Heart right ventricle (tissue), 16 donors: ENCODE results near the gene ZMYND12. TPM values are rescaled to one million over a fixed set of nuclear protein-coding genes. Genes with fewer than 3 reads are reported as not detected.

Experiments
- ATAC-seq, 8 donors: fragments of 200-7000 bp; cut with Tn5 transposase; one replicate each; pipeline ENCODE4 v1.9.1; 2020; ENCODE audit warnings: mild to moderate bottlenecking in 8 of 8, moderate library complexity in 8 of 8, moderate number of reproducible peaks in 1 of 8
- DNase-seq, 2 donors: peaks; one replicate each; pipeline ENCODE4 v3.0.0-alpha.2; 2020
- H3K27ac ChIP-seq, 10 donors: fragments of 200-600 bp; sonication (generic) in 2 of 10; one replicate each; pipeline versions ENCODE4 v1.5.0 to v1.8.0; 2020 to 2022; ENCODE audit warnings: mild to moderate bottlenecking in 3 of 10
- H3K27me3 ChIP-seq, 7 donors: fragments of 200-600 bp; one replicate each; pipeline ENCODE4 v1.8.0; 2021 to 2022; ENCODE audit warnings: mild to moderate bottlenecking in 2 of 7
- H3K36me3 ChIP-seq, 9 donors: fragments of 200-600 bp; sonication (generic) in 1 of 9; one replicate each; pipeline versions ENCODE4 v1.5.0 to v1.8.0; 2020 to 2022; ENCODE audit warnings: mild to moderate bottlenecking in 2 of 9
- H3K4me1 ChIP-seq, 9 donors: fragments of 200-600 bp; sonication (generic) in 1 of 9; one replicate each; pipeline versions ENCODE4 v1.5.0 to v1.8.0; 2020 to 2022; ENCODE audit warnings: mild to moderate bottlenecking in 4 of 9
- H3K4me3 ChIP-seq, 10 donors: fragments of 200-600 bp; sonication (generic) in 2 of 10; one replicate each; pipeline versions ENCODE4 v1.5.0 to v1.8.0; 2020 to 2022; ENCODE audit warnings: mild to moderate bottlenecking in 7 of 10, moderate library complexity in 2 of 10
- H3K9me3 ChIP-seq, 11 donors: fragments of 200-600 bp in 10 of 11; sonication (generic) in 2 of 11; one replicate each; pipeline versions ENCODE4 v1.5.0 to v1.8.0; 2013 to 2022; ENCODE audit warnings: mild to moderate bottlenecking in 2 of 11, control low read depth in 1 of 11, moderate library complexity in 1 of 11
- WGBS, 2 donors: extraction: QIAGEN DNeasy Blood & Tissue Kit; methylation state at CpG; one replicate each; pipeline ENCODE4 v1.1.7; 2013; ENCODE audit warnings: inconsistent platforms in 1 of 2; 5-methylcytosine and 5-hydroxymethylcytosine counted together
- intact Hi-C, 10 donors: fragments of 100-400 bp; cut with DNase I; formaldehyde crosslinking; loops; one replicate each; pipeline versions ENCODE4 v1.11.1 to v1.14.2; 2022
- polyA plus RNA-seq, 2 donors: library from polyadenylated mRNA; stranded (reverse); fragments of 200-250 nt; gene quantifications; one replicate each; pipeline ENCODE4 v1.2.3, GENCODE V29; 2013
- total RNA-seq, 10 donors: library from RNA; stranded (reverse); fragmentation: NEBNext Ultra II Directional in 3 of 10; extraction: Animal tissue kit (Norgen Biotek cat#: 25700) in 3 of 10; gene quantifications; one replicate each; pipeline versions ENCODE4 v1.2.1 to v1.2.4, GENCODE V29; 2021 to 2023
- TF ChIP-seq, protein P1 (sequence below), 9 donors: fragments of 200-600 bp; sonication (generic) in 2 of 9; IDR thresholded peaks; one replicate each; pipeline versions ENCODE4 v1.5.0 to v1.8.0; 2021 to 2022; ENCODE audit warnings: antibody characterized with exemption in 9 of 9, mild to moderate bottlenecking in 5 of 9, moderate library complexity in 1 of 9
- donor health status: Arrhythmogenic right ventricular cardiomyopathy.
- donor health status: ischemic (EF 13 %, LVEDD 7.1; RV severe dilation, severe dysfunction).
- donor health status: healthy with polysubstance abuse.
- donor health status: DM: no; HTN: yes; CAD: no.
- donor health status: DM: no; HTN: no; CAD: no.
- donor health status: ischemic (EF 25% LVEDD 6.9; RV normal size, moderate dysfunction).
- donor health status: ischemic (EF 25% LVEDD 5.7; RV mildly dilated, moderate dysfunction).
- donor health status: healthy.
- donor health status: DM: yes; HTN: yes; CAD: no.
- donor health status: Ischemic cardiomyopathy.
- donor health status: ischemic (EF 35%, LVEDD 5.7; RV mildly dilated, moderate dysfunction).
- donor health status: nonischemic (EF 11% LVEDD 7.7; RV severe dilation, severe dysfunction).
- donor health status: DM: yes; HTN: yes; CAD: no.
- donor health status: PGD.
- donor health status: ischemic (EF 29% LVEDD 5.4; RV normal size, mild dysfunction).
- donor health status: nonischemic (EF 23%, LVEDD 6.1; RV moderate dilation, normal function).

Gene ZMYND12
- total and polyA plus RNA-seq, 12 donors = 0.38 to 5.9 (median 2.2) TPM

DNA sequence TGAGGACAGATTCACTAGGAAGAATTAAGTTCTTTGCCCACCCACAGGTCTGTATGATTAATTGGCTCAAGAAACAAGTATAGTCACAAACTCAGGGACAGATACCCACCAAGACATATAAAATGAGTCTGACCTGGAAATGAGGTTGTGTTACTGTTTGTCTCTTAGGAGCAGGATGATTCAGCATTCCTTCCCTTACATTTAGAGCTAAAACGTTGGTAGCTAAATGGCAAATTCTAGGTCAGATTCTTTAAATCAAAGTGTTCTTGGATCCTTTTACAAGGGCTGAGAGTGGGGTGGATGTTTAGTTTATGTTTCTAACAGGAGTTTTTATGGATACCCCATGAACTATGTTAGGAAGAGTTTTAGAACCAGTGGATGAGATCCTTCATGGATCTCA, 70.5 kb downstream of the ZMYND12 start:
- Histone ChIP-seq H3K4me3 (no peak overlapping the region), H3K36me3 (no peaks in the 10 kb centered on the region), H3K4me1 (peaks cover 0 to 8% (median 6%) of the 10 kb centered on the region in 9 donors), H3K27me3 (peaks cover 0 to 50% (median 18%) of the 10 kb centered on the region in 7 donors), H3K27ac (no peak overlapping the region), H3K9me3 (no peaks in the 10 kb centered on the region)
- DNase-seq = no peak
- TF ChIP-seq, protein P1, sequence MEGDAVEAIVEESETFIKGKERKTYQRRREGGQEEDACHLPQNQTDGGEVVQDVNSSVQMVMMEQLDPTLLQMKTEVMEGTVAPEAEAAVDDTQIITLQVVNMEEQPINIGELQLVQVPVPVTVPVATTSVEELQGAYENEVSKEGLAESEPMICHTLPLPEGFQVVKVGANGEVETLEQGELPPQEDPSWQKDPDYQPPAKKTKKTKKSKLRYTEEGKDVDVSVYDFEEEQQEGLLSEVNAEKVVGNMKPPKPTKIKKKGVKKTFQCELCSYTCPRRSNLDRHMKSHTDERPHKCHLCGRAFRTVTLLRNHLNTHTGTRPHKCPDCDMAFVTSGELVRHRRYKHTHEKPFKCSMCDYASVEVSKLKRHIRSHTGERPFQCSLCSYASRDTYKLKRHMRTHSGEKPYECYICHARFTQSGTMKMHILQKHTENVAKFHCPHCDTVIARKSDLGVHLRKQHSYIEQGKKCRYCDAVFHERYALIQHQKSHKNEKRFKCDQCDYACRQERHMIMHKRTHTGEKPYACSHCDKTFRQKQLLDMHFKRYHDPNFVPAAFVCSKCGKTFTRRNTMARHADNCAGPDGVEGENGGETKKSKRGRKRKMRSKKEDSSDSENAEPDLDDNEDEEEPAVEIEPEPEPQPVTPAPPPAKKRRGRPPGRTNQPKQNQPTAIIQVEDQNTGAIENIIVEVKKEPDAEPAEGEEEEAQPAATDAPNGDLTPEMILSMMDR (IDR thresholded peaks at IDR 0.05) = no peak
- intact Hi-C loops = no loop called here
- ATAC-seq = no peak
- WGBS, 2 donors = 16 to 41% methylated on average over 1 of the region's 1 CpG

DNA sequence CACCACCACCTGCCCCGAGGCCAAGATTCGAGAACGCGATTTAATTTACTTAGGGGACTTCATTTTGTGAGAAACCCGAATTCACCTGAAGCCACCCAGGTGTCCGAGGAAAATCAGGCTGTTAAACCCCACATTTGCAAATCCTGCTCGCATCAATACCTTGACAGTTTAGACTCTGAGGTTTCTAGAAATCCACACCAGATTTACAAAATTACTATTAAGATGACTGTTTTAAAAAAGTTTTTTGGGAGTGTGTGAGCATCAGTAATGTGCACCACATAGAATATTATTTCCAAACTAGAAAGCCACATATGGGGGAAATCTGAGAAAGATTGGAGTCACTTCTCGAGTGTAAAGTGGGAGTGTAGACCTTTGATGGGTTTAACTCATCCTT, 74.5 kb downstream of the ZMYND12 start:
- H3K4me3 ChIP-seq = peak overlapping the region; percentile 63 to 88 (median 66)
- WGBS, 2 donors = 10 to 14% methylated on average over 8 of the region's 8 CpGs
- peaks cover 0 to 12% (median 8%) of the 10 kb centered on the region in 9 donors for H3K4me1 ChIP-seq
- H3K9me3 ChIP-seq = no peaks in the 10 kb centered on the region
- peak overlapping the region in 2 of 10 donors; percentile 23 to 25 for H3K27ac ChIP-seq
- H3K36me3 ChIP-seq = no peaks in the 10 kb centered on the region
- ATAC-seq (no peak), DNase-seq (no peak)
- H3K27me3 ChIP-seq = peaks cover 0 to 58% (median 18%) of the 10 kb centered on the region in 7 donors
- TF ChIP-seq, protein P1 (IDR thresholded peaks at IDR 0.05) = no peak
- intact Hi-C loops = no loop called here

DNA sequence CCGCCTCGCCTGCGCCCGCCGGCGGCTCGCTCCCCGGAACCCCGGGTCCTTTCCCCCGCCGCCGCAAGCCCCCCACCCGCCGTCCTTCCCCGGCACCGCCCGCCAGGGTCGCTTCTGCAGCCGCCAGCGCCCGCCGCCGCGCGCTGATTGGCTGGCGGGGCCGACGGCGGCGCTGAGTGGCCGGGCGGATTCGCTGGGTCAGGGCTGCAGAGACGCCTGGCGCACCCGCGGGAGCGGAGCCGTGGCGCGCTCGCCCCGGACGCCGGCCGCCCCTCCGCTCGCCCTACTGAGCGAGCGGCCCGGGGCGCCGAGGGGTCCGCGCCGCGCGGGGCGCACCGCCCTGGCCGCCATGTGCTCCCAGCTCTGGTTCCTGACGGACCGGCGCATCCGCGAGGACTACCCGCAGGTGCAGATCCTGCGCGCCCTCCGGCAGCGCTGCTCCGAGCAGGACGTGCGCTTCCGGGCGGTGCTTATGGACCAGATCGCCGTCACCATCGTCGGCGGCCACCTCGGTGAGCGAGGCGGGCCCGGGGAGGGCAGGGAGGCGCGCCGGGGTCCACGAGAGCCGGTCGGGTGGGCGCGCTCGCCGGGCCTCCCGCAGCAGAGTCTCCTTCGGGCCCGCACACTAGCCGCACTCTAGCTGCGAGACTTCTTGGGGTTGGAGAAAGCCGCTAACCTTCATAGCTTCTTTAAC, 75.1 kb downstream of the ZMYND12 start, which contains the start of gene RIMKLA:
RIMKLA (plus strand) TSS at position 207 of the 694 bp plus-strand sequence; CDS start at position 350, 143 bp downstream.
- H3K27ac ChIP-seq = peak within 1 kb of the TSS in 5 of 10 donors; percentile 23 to 61 (median 31)

More for the DNA sequence above, 75.1 kb downstream of the ZMYND12 start, which contains the start of gene RIMKLA:
- Histone ChIP-seq H3K9me3 (no peaks in the 10 kb centered on the region), H3K4me3 (peak within 1 kb of the TSS; percentile 63 to 88 (median 66)), H3K4me1 (peaks cover 0 to 12% (median 8%) of the 10 kb centered on the region in 9 donors), H3K36me3 (no peaks in the 10 kb centered on the region), H3K27me3 (peaks cover 0 to 58% (median 18%) of the 10 kb centered on the region in 7 donors)
- intact Hi-C loops = no loop called here
- 1% methylated on average over 65 to 101 of the region's 101 CpGs for WGBS, 2 donors
- DNase-seq (peak; percentile 41 to 61), ATAC-seq (peak; percentile 86 to 97 (median 94))
- TF ChIP-seq, protein P1 (IDR thresholded peaks at IDR 0.05) = no peak

Other genes starting within 250 kb of the ZMYND12 start
- gene FOXJ3, start 120.8 kb downstream of the ZMYND12 start, total RNA-seq = 10 to 100 TPM; 34.2 to 50.0 (median 41.6) TPM
- 10 to 100 TPM in 1 of 2 donors, 1 to 10 TPM in 1; 9.6 to 11.1 TPM for gene FOXJ3, start 120.8 kb downstream of the ZMYND12 start, polyA plus RNA-seq
- 10 to 100 TPM in 4 of 10 donors, 1 to 10 TPM in 6; 5.3 to 16.7 (median 8.6) TPM for gene RIMKLA, start 75.2 kb downstream of the ZMYND12 start, total RNA-seq
- gene RIMKLA, start 75.2 kb downstream of the ZMYND12 start, polyA plus RNA-seq = 1 to 10 TPM in 1 of 2 donors, under 1 TPM in 1; 0.80 to 1.0 TPM
- gene PPCS, start 521 bp upstream of the ZMYND12 start, total RNA-seq = 10 to 100 TPM; 33.2 to 50.0 (median 40.1) TPM
- 10 to 100 TPM; 43.5 to 45.8 TPM for gene PPCS, start 521 bp upstream of the ZMYND12 start, polyA plus RNA-seq
- gene CCDC30, start 7.3 kb upstream of the ZMYND12 start, total RNA-seq = 1 to 10 TPM in 8 of 10 donors, under 1 TPM in 2; 0.70 to 3.2 (median 1.4) TPM
- gene CCDC30, start 7.3 kb upstream of the ZMYND12 start, polyA plus RNA-seq = under 1 TPM; 0.38 to 0.73 TPM
- 10 to 100 TPM; 15.2 to 23.0 (median 18.3) TPM for gene PPIH, start 202.4 kb upstream of the ZMYND12 start, total RNA-seq
- 10 to 100 TPM; 26.6 to 38.6 TPM for gene PPIH, start 202.4 kb upstream of the ZMYND12 start, polyA plus RNA-seq
- 100 to 1,000 TPM; 639 to 983 (median 777) TPM for gene YBX1, start 226.4 kb upstream of the ZMYND12 start, total RNA-seq
- gene YBX1, start 226.4 kb upstream of the ZMYND12 start, polyA plus RNA-seq = 1,000 to 10,000 TPM in 1 of 2 donors, 100 to 1,000 TPM in 1; 300 to 1,036 TPM